GM12878 (cell line): ENCODE results near the gene FHIP2A. TPM values are rescaled to one million over a fixed set of nuclear protein-coding genes. Genes with fewer than 3 reads are reported as not detected.

Experiments used
- ATAC-seq: fragments of 200-7000 bp; cut with Tn5 transposase; 3 replicates; pipeline ENCODE4 v1.9.1; 2020; ENCODE audit warnings: mild to moderate bottlenecking, moderate library complexity
- BruUV-seq: library from RNA; stranded (reverse); fragments of 400-500 nt; replicated peaks from 2 replicates; lab custom pipeline; 2021; lab: Mats Ljungman, UMichigan
- CTCF ChIA-PET: fragments of 300-600 bp; sonication (Branson Sonifier 250); formaldehyde crosslinking; extraction: SDS; loops from one replicate; lab custom pipeline; 2021; ENCODE audit warnings: inconsistent platforms; lab: Yijun Ruan, JAX
- POLR2A ChIA-PET: fragments of 350-600 bp; formaldehyde crosslinking; extraction: SDS; loops from one replicate; lab custom pipeline; 2021; ENCODE audit warnings: inconsistent platforms; lab: Charles Lee
- RAD21 ChIA-PET: fragments of 300-600 bp; sonication (Branson Sonifier 250); formaldehyde crosslinking; loops from one replicate; lab custom pipeline; 2023; ENCODE audit warnings: antibody characterized with exemption; ENCODE audit not compliant: unreplicated experiment; lab: Charles Lee
- SMC1A ChIA-PET: fragments of 300-600 bp; sonication (Branson Sonifier 250); formaldehyde crosslinking; loops from one replicate; lab custom pipeline; 2023; ENCODE audit not compliant: unreplicated experiment, uncharacterized antibody; lab: Charles Lee
- DNase-seq: peaks from one replicate; pipeline ENCODE4 v3.0.0-alpha.2; 2011; ENCODE audit warnings: low read depth, low spot score
- FAIRE-seq: peaks from 3 replicates; lab custom pipeline; 2011; peaks lifted over from hg19 to GRCh38; lab: Jason Lieb, UNC
- H2AFZ ChIP-seq: 2 replicates; pipeline ENCODE4 v1.6.0; 2011; ENCODE audit warnings: low read depth, low read length, control low read depth; ENCODE audit not compliant: control insufficient read depth
- H3K27ac ChIP-seq: 2 replicates; pipeline ENCODE4 v1.5.1; 2011; ENCODE audit warnings: control low read depth; ENCODE audit not compliant: control insufficient read depth, insufficient read depth
- H3K27me3 ChIP-seq, 2 experiments: replicated peaks in 1 of 2; 2 replicates each; pipeline versions ENCODE4 v1.6.0 to v1.6.1; 2011; ENCODE audit warnings: low read length in 1 of 2; ENCODE audit not compliant: control insufficient read depth in 2 of 2, insufficient read depth in 2 of 2
- H3K36me3 ChIP-seq, 2 experiments: 2 replicates each; pipeline ENCODE4 v1.5.1; 2011; ENCODE audit warnings: low read length in 1 of 2; ENCODE audit not compliant: control insufficient read depth in 2 of 2, insufficient read depth in 2 of 2
- H3K4me1 ChIP-seq: 2 replicates; pipeline ENCODE4 v1.6.1; 2011; ENCODE audit warnings: mild to moderate bottlenecking, low read length, moderate library complexity, mixed read lengths; ENCODE audit not compliant: control insufficient read depth, insufficient read depth
- H3K4me2 ChIP-seq: 2 replicates; pipeline ENCODE4 v1.6.0; 2011; ENCODE audit warnings: control low read depth; ENCODE audit not compliant: control insufficient read depth, insufficient read depth
- H3K4me3 ChIP-seq: fragments of 200-600 bp; sonication (generic); 2 replicates; pipeline ENCODE4 v1.5.1; 2016
- H3K79me2 ChIP-seq: 2 replicates; pipeline ENCODE4 v1.6.0; 2011; ENCODE audit warnings: low read length; ENCODE audit not compliant: control insufficient read depth, insufficient read depth
- H3K9ac ChIP-seq: 2 replicates; pipeline ENCODE4 v1.8.0; 2011; ENCODE audit warnings: low read length, control low read depth, mixed read lengths; ENCODE audit not compliant: control insufficient read depth, insufficient read depth
- H3K9me3 ChIP-seq: replicated peaks from 3 replicates; pipeline ENCODE4 v1.5.1; 2011; ENCODE audit warnings: mild to moderate bottlenecking, low read length; ENCODE audit not compliant: control insufficient read depth, insufficient read depth
- H4K20me1 ChIP-seq: 2 replicates; pipeline ENCODE4 v1.6.0; 2011; ENCODE audit not compliant: control insufficient read depth, insufficient read depth
- CBX3 ChIP-seq: fragments of 200-600 bp; sonication (generic); IDR thresholded peaks from 2 replicates; pipeline ENCODE4 v1.6.1; 2016; ENCODE audit warnings: low read depth, borderline replicate concordance
- CREM ChIP-seq: IDR thresholded peaks from 2 replicates; pipeline ENCODE4 v1.6.1; 2014; ENCODE audit warnings: antibody characterized with exemption, low read depth
- FOS ChIP-seq: IDR thresholded peaks from 3 replicates; pipeline ENCODE4 v1.6.1; 2011; ENCODE audit warnings: borderline replicate concordance; ENCODE audit not compliant: insufficient read length; ENCODE audit errors: extremely low read depth
- POLR2A ChIP-seq: IDR thresholded peaks from 2 replicates; pipeline ENCODE4 v1.6.1; 2011; ENCODE audit warnings: low read depth, mild to moderate bottlenecking, low read length
- RBBP5 ChIP-seq: fragments of 200-600 bp; sonication (generic); conservative IDR thresholded peaks from 2 replicates; pipeline ENCODE4 v1.6.1; 2016
- RELA ChIP-seq: fragments of 450-650 bp; IDR thresholded peaks from 2 replicates; pipeline ENCODE4 v1.8.0; 2014; ENCODE audit warnings: borderline replicate concordance; ENCODE audit not compliant: partially characterized antibody
- SMAD5 ChIP-seq: IDR thresholded peaks from 2 replicates; pipeline ENCODE4 v1.6.1; 2016; ENCODE audit warnings: antibody characterized with exemption, low read depth
- SP1 ChIP-seq: IDR thresholded peaks from one replicate; pipeline ENCODE4 v1.6.1; 2011; ENCODE audit warnings: low read depth, low read length
- SPI1 ChIP-seq: IDR thresholded peaks from 2 replicates; pipeline ENCODE4 v1.6.1; 2011; ENCODE audit warnings: low read depth, mild to moderate bottlenecking, low read length, moderate library complexity, borderline replicate concordance; ENCODE audit not compliant: insufficient read depth
- SREBF1 ChIP-seq: IDR thresholded peaks from 2 replicates; pipeline ENCODE4 v1.6.1; 2012; ENCODE audit warnings: mild to moderate bottlenecking, low read length
- SRF ChIP-seq, 2 experiments: IDR thresholded peaks; 2 replicates each; pipeline ENCODE4 v1.6.1; 2011; ENCODE audit warnings: low read depth in 2 of 2, low read length in 2 of 2, mild to moderate bottlenecking in 1 of 2, moderate library complexity in 1 of 2
- STAT1 ChIP-seq: fragments of 450-650 bp; conservative IDR thresholded peaks from 2 replicates; pipeline ENCODE4 v1.6.1; 2014; ENCODE audit warnings: antibody characterized with exemption, mild to moderate bottlenecking
- WRNIP1 ChIP-seq: IDR thresholded peaks from 2 replicates; pipeline ENCODE4 v1.6.1; 2011; ENCODE audit warnings: low read depth, low read length, improper control_type of control experiment, borderline replicate concordance
- YBX1 ChIP-seq: fragments of 450-650 bp; IDR thresholded peaks from 2 replicates; pipeline ENCODE4 v1.6.1; 2016; ENCODE audit warnings: antibody characterized with exemption
- WGBS: methylation state at CpG from one replicate; pipeline ENCODE4 v1.1.6; 2016; ENCODE audit warnings: low lambda C conversion rate; ENCODE audit not compliant: insufficient replicate concordance, insufficient coverage; ENCODE audit errors: missing lambda C conversion rate; 5-methylcytosine and 5-hydroxymethylcytosine counted together
- in situ Hi-C: fragments of 300-500 bp; cut with MboI; formaldehyde crosslinking; loops from 9 replicates; pipeline ENCODE4 v1.14.3; 2018; ENCODE audit warnings: mixed read lengths
- intact Hi-C: fragments of 100-400 bp; cut with micrococcal nuclease; formaldehyde crosslinking; loops from one replicate; pipeline ENCODE4 v1.14.2; 2022; ENCODE audit not compliant: unreplicated experiment
- polyA plus RNA-seq, 11 experiments: library from polyadenylated mRNA; depleted of rRNA in 4 of 11; unstranded in 6 of 11; stranded (reverse) in 5 of 11; fragments of >200 nt; fragmentation: Nextera tagmentation in 4 of 11; fragmentation: Illumina TruSeq in 1 of 11; extraction: Ambion mirVana in 4 of 11; extraction: Trizol in 1 of 11; gene quantifications; 1 replicate in 1 of 11; 2 replicates in 10 of 11; pipeline versions ENCODE4 v1.2.1 to v1.2.3, GENCODE V29; 2011 to 2016; ENCODE audit warnings: inconsistent platforms in 2 of 11, missing spikeins in 2 of 11, low read depth in 1 of 11
- total RNA-seq, 4 experiments: library from RNA; depleted of rRNA in 3 of 4; stranded (reverse); fragments of >200 nt in 3 of 4; fragmentation: Illumina TruSeq in 1 of 4; extraction: Trizol in 1 of 4; gene quantifications; 2 replicates each; pipeline versions ENCODE4 v1.2.1 to v1.2.3, GENCODE V29; 2013 to 2021
- TF ChIP-seq, protein P1 (sequence below): fragments of 450-650 bp; conservative IDR thresholded peaks from 2 replicates; pipeline ENCODE4 v1.6.1; 2017; ENCODE audit warnings: mild to moderate bottlenecking, moderate library complexity
- TF ChIP-seq, protein P2 (sequence below): IDR thresholded peaks from 2 replicates; pipeline ENCODE4 v1.6.1; 2012; ENCODE audit warnings: low read depth, low read length, improper control_type of control experiment

Gene FHIP2A
- total and polyA plus RNA-seq, 10 of the 15 experiments (the other 5 are each of a cell fraction or from before 2014, with no cell fraction given) = 6.8 to 30.4 (median 17.0) TPM

DNA sequence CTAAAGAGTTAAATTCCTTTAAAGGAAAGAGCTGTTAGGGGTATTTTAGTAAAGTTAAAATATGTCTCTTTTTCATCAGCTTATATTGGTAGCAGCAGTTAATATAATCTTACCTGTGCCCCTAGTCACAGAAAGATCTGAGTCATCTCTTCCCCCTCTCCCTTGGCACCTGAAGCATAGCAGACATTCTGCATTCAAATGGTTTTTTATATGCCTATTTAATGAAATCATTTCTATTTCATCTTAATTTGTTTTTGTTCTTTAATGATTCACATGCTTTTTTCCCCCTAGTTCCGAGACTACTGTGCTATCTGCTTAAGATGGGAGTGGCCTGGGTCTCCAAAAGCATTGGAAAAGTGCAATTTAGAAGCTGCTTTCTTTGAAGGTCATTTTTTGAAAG is 33.3 kb downstream of the FHIP2A start (continued):
- TF ChIP-seq SPI1 = no peak
- no peak for TF ChIP-seq WRNIP1
- no peak for TF ChIP-seq CBX3

DNA sequence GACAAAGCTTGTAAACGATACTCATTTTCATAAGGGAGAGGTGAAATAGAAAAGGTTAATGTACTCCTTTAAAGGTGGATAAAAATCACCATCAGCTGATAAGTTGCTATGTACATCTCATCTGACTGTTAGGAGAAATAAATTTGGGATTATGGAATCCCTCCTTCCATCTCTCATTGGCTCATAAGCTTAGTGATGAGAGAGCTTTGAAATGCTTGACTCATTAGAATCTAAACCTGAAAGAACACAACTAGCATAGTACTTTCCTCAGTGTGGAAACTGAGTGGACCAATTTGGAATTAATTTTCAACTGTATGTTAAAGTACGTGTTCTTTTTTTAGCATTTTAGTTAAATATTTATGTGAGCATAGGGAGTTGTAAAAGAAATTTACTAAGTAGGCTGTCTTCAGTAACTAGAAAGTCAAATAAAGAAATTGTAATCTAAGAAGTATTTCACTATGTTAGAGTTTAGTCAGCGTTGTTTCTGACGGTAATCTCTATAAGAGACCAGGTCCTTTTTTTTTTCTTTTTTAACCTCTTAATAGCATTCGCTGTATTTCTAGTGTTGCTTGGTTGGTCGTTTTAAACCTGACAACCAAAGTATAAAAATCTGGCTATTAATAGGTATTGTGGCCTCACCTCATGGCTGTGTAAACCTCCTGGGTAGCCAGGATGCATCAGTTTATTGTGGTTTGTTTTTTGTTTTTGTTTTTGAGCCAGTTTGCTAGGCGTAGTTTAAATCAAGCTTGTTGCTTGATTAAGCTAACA is 34.4 kb downstream of the FHIP2A start:
- DNase-seq = no peak
- ChIA-PET SMC1A (interaction anchor here (1.1 to 1.6 kb wide), 4 partner anchors 10 to 97 kb away, joined by 3 to 5 read pairs (median 4); no protein-coding TSS in a partner anchor), RAD21 (no interaction called here), POLR2A (no interaction called here), CTCF (interaction anchor here (1.5 to 1.6 kb wide), 2 partner anchors 21 to 22 kb away, joined by 3 read pairs; no protein-coding TSS in a partner anchor)
- no peaks in the 10 kb centered on the region for H3K4me1 ChIP-seq
- in situ Hi-C loops (no loop called here), intact Hi-C loops (no loop called here)
- no peaks in the 10 kb centered on the region for H4K20me1 ChIP-seq
- no peak overlapping the region for H3K4me2 ChIP-seq
- FAIRE-seq = no peak
- H3K4me3 ChIP-seq = no peak overlapping the region
- H3K9ac ChIP-seq = no peak overlapping the region
- no peaks in the 10 kb centered on the region for H3K9me3 ChIP-seq
- BruUV-seq = no TSS peak
- no peaks in the 10 kb centered on the region for H3K27me3 ChIP-seq
- no peak for ATAC-seq
- no peaks in the 10 kb centered on the region for H3K79me2 ChIP-seq
- H3K36me3 ChIP-seq = peaks cover 3 to 25% of the 10 kb centered on the region in 2 experiments; a peak in 3 of 4 replicates
- H3K27ac ChIP-seq = no peak overlapping the region
- TF ChIP-seq FOS (no peak), YBX1 (no peak), SREBF1 (no peak), RBBP5 (no peak), SP1 (no peak), RELA (no peak), POLR2A (no peak), STAT1 (no peak), SMAD5 (no peak), CREM (no peak), SRF (IDR thresholded peaks at IDR 0.05; ENCODE audit: low read depth in 2 of 2, low read length in 2 of 2) (no peak)
- TF ChIP-seq, protein P1, sequence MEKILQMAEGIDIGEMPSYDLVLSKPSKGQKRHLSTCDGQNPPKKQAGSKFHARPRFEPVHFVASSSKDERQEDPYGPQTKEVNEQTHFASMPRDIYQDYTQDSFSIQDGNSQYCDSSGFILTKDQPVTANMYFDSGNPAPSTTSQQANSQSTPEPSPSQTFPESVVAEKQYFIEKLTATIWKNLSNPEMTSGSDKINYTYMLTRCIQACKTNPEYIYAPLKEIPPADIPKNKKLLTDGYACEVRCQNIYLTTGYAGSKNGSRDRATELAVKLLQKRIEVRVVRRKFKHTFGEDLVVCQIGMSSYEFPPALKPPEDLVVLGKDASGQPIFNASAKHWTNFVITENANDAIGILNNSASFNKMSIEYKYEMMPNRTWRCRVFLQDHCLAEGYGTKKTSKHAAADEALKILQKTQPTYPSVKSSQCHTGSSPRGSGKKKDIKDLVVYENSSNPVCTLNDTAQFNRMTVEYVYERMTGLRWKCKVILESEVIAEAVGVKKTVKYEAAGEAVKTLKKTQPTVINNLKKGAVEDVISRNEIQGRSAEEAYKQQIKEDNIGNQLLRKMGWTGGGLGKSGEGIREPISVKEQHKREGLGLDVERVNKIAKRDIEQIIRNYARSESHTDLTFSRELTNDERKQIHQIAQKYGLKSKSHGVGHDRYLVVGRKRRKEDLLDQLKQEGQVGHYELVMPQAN = no peak
- TF ChIP-seq, protein P2, sequence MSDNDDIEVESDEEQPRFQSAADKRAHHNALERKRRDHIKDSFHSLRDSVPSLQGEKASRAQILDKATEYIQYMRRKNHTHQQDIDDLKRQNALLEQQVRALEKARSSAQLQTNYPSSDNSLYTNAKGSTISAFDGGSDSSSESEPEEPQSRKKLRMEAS = no peak
- no peak overlapping the region for H2AFZ ChIP-seq
- 51% methylated on average over 7 of the region's 7 CpGs for WGBS
